CD4-positive, alpha-beta T cell treated with Interleukin-4 for 4 hours (primary cell): ENCODE results near the gene MTHFD1L.
A peak's percentile ranks its signal among the peaks of the same experiment; 100 is the strongest.

ENCODE experiments used
- DNase-seq: peaks from one replicate; pipeline ENCODE4 v3.0.0-alpha.2; 2020

Gene MTHFD1L

GRCh38 chr6:150866147-150866990 is 867 bp downstream of the MTHFD1L start:
- peak; percentile 71 for DNase-seq

- DNase-seq = no peak
Observed at GRCh38 chr6:150866991-150867501, 1.5 kb downstream of the MTHFD1L start.

GRCh38 chr6:150868759-150869158 is 3.3 kb downstream of the MTHFD1L start:
- no peak for DNase-seq

- no peak for DNase-seq
Observed at GRCh38 chr6:150874179-150874578, 8.7 kb downstream of the MTHFD1L start.

- no peak for DNase-seq
Observed at GRCh38 chr6:150875841-150876240, 10.3 kb downstream of the MTHFD1L start.

- no peak for DNase-seq
Observed at GRCh38 chr6:150876598-150876997, 11.1 kb downstream of the MTHFD1L start.

- DNase-seq = no peak
Observed at GRCh38 chr6:150877928-150878327, 12.4 kb downstream of the MTHFD1L start.

GRCh38 chr6:150878347-150879213 is 13.1 kb downstream of the MTHFD1L start:
- DNase-seq = no peak

GRCh38 chr6:150880336-150880735 is 14.8 kb downstream of the MTHFD1L start:
- DNase-seq = no peak

GRCh38 chr6:150881911-150882481 is 16.5 kb downstream of the MTHFD1L start:
- DNase-seq = no peak

GRCh38 chr6:150883521-150883920 is 18.0 kb downstream of the MTHFD1L start:
- no peak for DNase-seq

GRCh38 chr6:150886155-150886554 is 20.7 kb downstream of the MTHFD1L start:
- DNase-seq = no peak

- DNase-seq = no peak
Observed at GRCh38 chr6:150887978-150888563, 22.6 kb downstream of the MTHFD1L start.

- no peak for DNase-seq
Observed at GRCh38 chr6:150890346-150890745, 24.8 kb downstream of the MTHFD1L start.

- peak; percentile 63 for DNase-seq
Observed at GRCh38 chr6:150891888-150892485, 26.5 kb downstream of the MTHFD1L start.

- no peak for DNase-seq
Observed at GRCh38 chr6:150894191-150894744, 28.8 kb downstream of the MTHFD1L start.

- peak; percentile 18 for DNase-seq
Observed at GRCh38 chr6:150894935-150895552, 29.5 kb downstream of the MTHFD1L start.

- no peak for DNase-seq
Observed at GRCh38 chr6:150895928-150896632, 30.6 kb downstream of the MTHFD1L start.

- no peak for DNase-seq
Observed at GRCh38 chr6:150897400-150897943, 32.0 kb downstream of the MTHFD1L start.

- DNase-seq = no peak
Observed at GRCh38 chr6:150898399-150899170, 33.1 kb downstream of the MTHFD1L start.
